ENCODE data around the gene ETV1.

Gene ETV1

GRCh38 chr7:13984831-13985685 lies 4.4 kb downstream of the ETV1 start:
- DNase-seq, result no peak

GRCh38 chr7:13984061-13984460 lies 5.4 kb downstream of the ETV1 start:
- no peak for DNase-seq

GRCh38 chr7:13982940-13983677 lies 6.4 kb downstream of the ETV1 start:
- no peak for DNase-seq

- no peak for DNase-seq
Measured at GRCh38 chr7:13981070-13981469, 8.4 kb downstream of the ETV1 start.

GRCh38 chr7:13980474-13980873 lies 9.0 kb downstream of the ETV1 start:
- no peak for DNase-seq

GRCh38 chr7:13979671-13980435 lies 9.6 kb downstream of the ETV1 start:
- DNase-seq, result no peak

- no peak for DNase-seq
Measured at GRCh38 chr7:13976594-13976993, 12.9 kb downstream of the ETV1 start.

GRCh38 chr7:13965077-13965476 lies 24.4 kb downstream of the ETV1 start:
- DNase-seq, result no peak

GRCh38 chr7:13963925-13964324 lies 25.5 kb downstream of the ETV1 start:
- DNase-seq, result no peak

GRCh38 chr7:13955494-13955893 lies 34.0 kb downstream of the ETV1 start:
- no peak for DNase-seq

- DNase-seq, result no peak
Measured at GRCh38 chr7:13953368-13953767, 36.1 kb downstream of the ETV1 start.

- DNase-seq, result no peak
Measured at GRCh38 chr7:13952921-13953320, 36.5 kb downstream of the ETV1 start.

GRCh38 chr7:13949939-13950338 lies 39.5 kb downstream of the ETV1 start:
- no peak for DNase-seq

GRCh38 chr7:13949445-13949844 lies 40.0 kb downstream of the ETV1 start:
- no peak for DNase-seq

GRCh38 chr7:13948019-13948801 lies 41.3 kb downstream of the ETV1 start:
- no peak for DNase-seq

GRCh38 chr7:13947535-13947934 lies 41.9 kb downstream of the ETV1 start:
- no peak for DNase-seq

GRCh38 chr7:13946181-13946580 lies 43.3 kb downstream of the ETV1 start:
- DNase-seq, result no peak

- DNase-seq, result no peak
Measured at GRCh38 chr7:13945670-13946069, 43.8 kb downstream of the ETV1 start.

GRCh38 chr7:13933536-13933935 lies 55.9 kb downstream of the ETV1 start:
- no peak for DNase-seq

- DNase-seq, result no peak
Measured at GRCh38 chr7:13933091-13933490, 56.4 kb downstream of the ETV1 start.

- no peak for DNase-seq
Measured at GRCh38 chr7:13932131-13932530, 57.3 kb downstream of the ETV1 start.

- no peak for DNase-seq
Measured at GRCh38 chr7:13921062-13921461, 68.4 kb downstream of the ETV1 start.

All from stimulated activated CD4-positive, alpha-beta T cell treated with anti-CD3 and anti-CD28 coated beads, Interleukin-1b, Interleukin-23, amount 100 ng/mL, for 48 hours (primary cell).